ENCODE measurements around the gene PLEKHD1. TPM values are rescaled to one million over a fixed set of nuclear protein-coding genes. Genes with fewer than 3 reads are reported as not detected.

The PLEKHD1 gene
- total RNA-seq, 1 donor from 2014 or later, result 0.80 TPM

DNA sequence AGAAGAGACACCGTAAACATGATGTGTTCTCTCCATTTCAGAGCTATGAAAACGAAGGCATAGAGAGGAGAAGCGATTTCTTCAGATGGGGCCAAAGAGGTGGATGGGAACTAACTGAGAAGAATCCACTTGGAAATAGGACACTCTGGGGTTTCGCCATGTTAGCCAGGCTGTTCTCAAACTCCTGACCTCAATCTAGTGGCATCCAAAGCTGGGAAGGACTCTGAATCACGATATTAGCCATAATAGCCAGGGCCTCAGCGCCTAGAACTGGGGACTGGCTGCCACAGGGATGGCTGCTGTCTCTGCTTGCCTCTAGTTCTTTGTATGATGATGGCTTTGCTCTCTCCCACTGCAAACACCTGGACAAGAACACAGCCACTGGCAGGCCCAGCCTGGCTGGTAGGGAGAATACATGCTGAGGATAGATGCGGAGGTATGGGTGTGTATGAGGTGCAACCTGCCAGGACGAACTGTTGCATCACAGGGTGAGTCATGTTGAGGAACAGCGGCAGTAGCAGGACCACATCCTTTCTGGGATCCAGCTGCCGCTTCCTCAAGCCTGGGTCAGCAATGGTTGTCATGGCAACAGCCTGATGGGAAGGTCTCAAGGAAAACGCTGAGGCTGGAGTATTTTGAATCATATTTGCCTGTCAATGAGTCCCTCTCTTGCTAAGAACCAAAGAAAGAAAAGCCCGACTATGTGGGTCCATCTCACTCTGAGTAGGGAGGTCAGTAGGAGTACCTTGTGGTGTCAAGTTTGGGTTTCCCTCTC, 59.0 kb downstream of the PLEKHD1 start:
- TF ChIP-seq, protein P1, sequence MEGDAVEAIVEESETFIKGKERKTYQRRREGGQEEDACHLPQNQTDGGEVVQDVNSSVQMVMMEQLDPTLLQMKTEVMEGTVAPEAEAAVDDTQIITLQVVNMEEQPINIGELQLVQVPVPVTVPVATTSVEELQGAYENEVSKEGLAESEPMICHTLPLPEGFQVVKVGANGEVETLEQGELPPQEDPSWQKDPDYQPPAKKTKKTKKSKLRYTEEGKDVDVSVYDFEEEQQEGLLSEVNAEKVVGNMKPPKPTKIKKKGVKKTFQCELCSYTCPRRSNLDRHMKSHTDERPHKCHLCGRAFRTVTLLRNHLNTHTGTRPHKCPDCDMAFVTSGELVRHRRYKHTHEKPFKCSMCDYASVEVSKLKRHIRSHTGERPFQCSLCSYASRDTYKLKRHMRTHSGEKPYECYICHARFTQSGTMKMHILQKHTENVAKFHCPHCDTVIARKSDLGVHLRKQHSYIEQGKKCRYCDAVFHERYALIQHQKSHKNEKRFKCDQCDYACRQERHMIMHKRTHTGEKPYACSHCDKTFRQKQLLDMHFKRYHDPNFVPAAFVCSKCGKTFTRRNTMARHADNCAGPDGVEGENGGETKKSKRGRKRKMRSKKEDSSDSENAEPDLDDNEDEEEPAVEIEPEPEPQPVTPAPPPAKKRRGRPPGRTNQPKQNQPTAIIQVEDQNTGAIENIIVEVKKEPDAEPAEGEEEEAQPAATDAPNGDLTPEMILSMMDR (IDR thresholded peaks at IDR 0.05; ENCODE audit: unreplicated experiment), result no peak
- peak; percentile 68 for DNase-seq (ENCODE audit: low spot score)
- Mint-ChIP-seq H3K27me3 (ENCODE audit: unreplicated experiment) (peaks cover 10% of the 10 kb centered on the region), H3K27ac (ENCODE audit: unreplicated experiment) (peak overlapping the region; percentile 96), H3K4me1 (ENCODE audit: unreplicated experiment) (peaks cover 21% of the 10 kb centered on the region), H3K36me3 (ENCODE audit: low read depth, unreplicated experiment) (peaks cover 8% of the 10 kb centered on the region), H3K4me3 (ENCODE audit: unreplicated experiment) (no peak overlapping the region), H3K9me3 (ENCODE audit: unreplicated experiment) (no peaks in the 10 kb centered on the region)

DNA sequence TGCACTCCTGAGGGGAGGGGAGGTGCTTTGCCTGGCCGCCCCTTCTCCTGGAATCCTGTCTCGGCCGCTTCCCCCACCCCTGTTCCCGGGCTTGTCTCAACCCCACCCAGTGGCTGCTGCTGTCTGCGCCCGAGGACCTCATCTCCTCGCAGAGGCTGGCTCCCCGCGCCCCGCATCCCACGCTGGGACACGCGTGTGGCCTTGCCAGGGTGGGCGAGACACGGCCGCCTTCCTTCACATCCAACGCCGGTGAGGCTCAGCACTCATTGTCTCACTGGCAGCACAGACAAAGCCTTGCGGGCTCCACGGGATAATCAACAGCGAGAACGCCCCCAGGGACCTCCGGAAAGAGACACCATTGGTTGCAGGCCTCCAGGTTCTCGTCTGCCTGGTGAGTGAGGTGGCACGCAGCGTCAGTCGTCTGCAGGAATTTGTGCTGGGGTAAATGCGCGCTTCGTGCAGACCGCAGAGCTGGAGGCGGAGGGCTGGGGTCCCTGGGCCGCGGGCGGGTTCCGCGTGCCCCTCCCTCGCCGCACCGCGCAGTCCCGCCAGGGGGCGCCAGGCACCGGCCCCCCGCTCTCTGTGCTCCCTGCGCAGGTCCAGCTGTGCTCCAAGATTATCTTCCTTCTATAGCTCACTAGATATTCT, 63.3 kb downstream of the PLEKHD1 start:
- H3K27ac Mint-ChIP-seq (ENCODE audit: unreplicated experiment), result no peak overlapping the region

DNA sequence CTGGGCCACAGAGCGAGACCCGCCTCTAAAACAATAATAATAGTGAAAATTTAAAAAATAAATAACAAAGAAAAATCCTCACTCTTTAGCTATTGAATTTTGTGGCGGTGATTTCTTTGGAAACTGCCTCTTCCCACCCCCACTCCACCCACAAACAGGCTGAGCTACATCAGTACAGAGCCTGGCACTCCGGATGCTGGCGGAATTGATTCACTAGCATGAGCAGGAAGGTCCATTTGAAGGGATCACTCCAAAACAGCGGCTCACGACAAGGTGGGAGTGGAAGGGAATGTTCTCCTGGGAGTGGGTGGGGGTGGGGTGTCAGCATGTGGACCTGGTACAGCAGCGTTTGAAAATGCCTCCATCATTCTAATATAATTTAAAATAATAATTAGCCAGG, 64.0 kb downstream of the PLEKHD1 start:
- Mint-ChIP-seq H3K9me3 (ENCODE audit: unreplicated experiment) (no peaks in the 10 kb centered on the region), H3K27me3 (ENCODE audit: unreplicated experiment) (peaks cover 5% of the 10 kb centered on the region), H3K36me3 (ENCODE audit: low read depth, unreplicated experiment) (peaks cover 8% of the 10 kb centered on the region), H3K4me3 (ENCODE audit: unreplicated experiment) (no peak overlapping the region), H3K4me1 (ENCODE audit: unreplicated experiment) (peaks cover 16% of the 10 kb centered on the region), H3K27ac (ENCODE audit: unreplicated experiment) (no peak overlapping the region)
- DNase-seq (ENCODE audit: low spot score), result no peak
- TF ChIP-seq, protein P1 (IDR thresholded peaks at IDR 0.05; ENCODE audit: unreplicated experiment), result no peak

More for the DNA sequence above, 63.3 kb downstream of the PLEKHD1 start:
- peak overlapping the region; percentile 51 for H3K4me3 Mint-ChIP-seq (ENCODE audit: unreplicated experiment)
- TF ChIP-seq, protein P1 (IDR thresholded peaks at IDR 0.05; ENCODE audit: unreplicated experiment), result peak; percentile 89
- peaks cover 8% of the 10 kb centered on the region for H3K36me3 Mint-ChIP-seq (ENCODE audit: low read depth, unreplicated experiment)
- peaks cover 21% of the 10 kb centered on the region for H3K4me1 Mint-ChIP-seq (ENCODE audit: unreplicated experiment)
- peak; percentile 82 for DNase-seq (ENCODE audit: low spot score)
- no peaks in the 10 kb centered on the region for H3K9me3 Mint-ChIP-seq (ENCODE audit: unreplicated experiment)
- peaks cover 5% of the 10 kb centered on the region for H3K27me3 Mint-ChIP-seq (ENCODE audit: unreplicated experiment)

DNA sequence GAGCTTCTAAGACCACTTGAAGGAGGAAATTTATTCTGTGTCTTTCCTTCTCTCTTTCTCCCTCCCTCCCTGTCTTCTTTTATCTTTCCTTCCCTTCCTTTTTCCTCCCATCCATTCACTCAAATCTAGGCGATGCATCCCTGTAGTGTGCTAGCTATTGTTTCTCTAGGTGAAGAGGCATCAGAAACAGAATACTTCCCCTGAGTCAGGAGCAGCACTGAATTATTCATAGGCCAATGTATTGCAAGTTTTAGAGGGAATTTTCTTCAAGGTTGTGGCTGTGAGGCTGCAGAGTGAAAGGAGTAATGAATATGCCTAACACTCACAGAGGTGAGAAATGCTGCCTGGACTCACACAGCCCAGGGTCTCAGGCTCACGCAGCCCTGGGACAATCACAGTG, 67.0 kb downstream of the PLEKHD1 start:
- Mint-ChIP-seq H3K27ac (ENCODE audit: unreplicated experiment) (no peak overlapping the region), H3K27me3 (ENCODE audit: unreplicated experiment) (no peaks in the 10 kb centered on the region), H3K36me3 (ENCODE audit: low read depth, unreplicated experiment) (peaks cover 2% of the 10 kb centered on the region), H3K9me3 (ENCODE audit: unreplicated experiment) (no peaks in the 10 kb centered on the region), H3K4me3 (ENCODE audit: unreplicated experiment) (no peak overlapping the region), H3K4me1 (ENCODE audit: unreplicated experiment) (peaks cover 3% of the 10 kb centered on the region)
- DNase-seq (ENCODE audit: low spot score), result no peak
- TF ChIP-seq, protein P1 (IDR thresholded peaks at IDR 0.05; ENCODE audit: unreplicated experiment), result no peak

DNA sequence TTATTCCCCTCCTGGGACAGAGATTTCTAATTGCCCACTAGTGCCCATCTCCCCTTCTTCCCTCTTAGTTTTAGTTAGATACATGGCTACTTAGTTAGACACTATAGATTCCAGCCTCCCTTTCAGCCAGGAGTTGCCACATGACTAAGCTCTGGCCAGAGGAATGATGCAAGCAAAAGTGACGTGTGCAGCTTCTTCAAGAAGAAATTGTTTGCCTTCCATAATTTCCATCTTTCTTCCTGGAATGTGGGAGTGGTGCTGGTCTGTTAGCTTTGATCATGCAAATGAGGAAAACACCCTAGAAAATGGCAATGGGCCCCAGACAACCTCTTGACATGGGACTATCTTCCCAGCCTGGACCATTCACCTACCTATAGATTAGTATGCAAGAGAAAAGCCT, 68.7 kb downstream of the PLEKHD1 start:
- H3K9me3 Mint-ChIP-seq (ENCODE audit: unreplicated experiment), result no peaks in the 10 kb centered on the region
- no peak for DNase-seq (ENCODE audit: low spot score)
- no peaks in the 10 kb centered on the region for H3K4me1 Mint-ChIP-seq (ENCODE audit: unreplicated experiment)
- no peak overlapping the region for H3K4me3 Mint-ChIP-seq (ENCODE audit: unreplicated experiment)
- TF ChIP-seq, protein P1 (IDR thresholded peaks at IDR 0.05; ENCODE audit: unreplicated experiment), result no peak
- H3K27me3 Mint-ChIP-seq (ENCODE audit: unreplicated experiment), result no peaks in the 10 kb centered on the region
- no peaks in the 10 kb centered on the region for H3K36me3 Mint-ChIP-seq (ENCODE audit: low read depth, unreplicated experiment)
- no peak overlapping the region for H3K27ac Mint-ChIP-seq (ENCODE audit: unreplicated experiment)

Data from endothelial cell (in vitro differentiated cells).